Fibroblast of peridontal ligament (primary cell): Measurements from ENCODE around the gene MRM1.
"Not testable (repeated sequence)": the region's sequence is repeated elsewhere in the genome, so short reads cannot be mapped to it uniquely, and the experiment has no call there.

Source experiments
- DNase-seq: peaks from one replicate; pipeline ENCODE4 v3.0.0-alpha.2; 2010; ENCODE audit errors: extremely low read depth

The MRM1 gene

GRCh38 chr17:36600936-36601302 is 464 bp upstream of the MRM1 start:
- no peak for DNase-seq

- DNase-seq = no peak
These were observed 806 bp downstream of the MRM1 start for GRCh38 chr17:36602030-36602748.

GRCh38 chr17:36602924-36603384 is 1.6 kb downstream of the MRM1 start:
- peak; percentile 71 for DNase-seq

GRCh38 chr17:36605028-36605427 is 3.6 kb downstream of the MRM1 start:
- DNase-seq = not testable (repeated sequence)

GRCh38 chr17:36608280-36608679 is 6.9 kb downstream of the MRM1 start:
- no peak for DNase-seq

GRCh38 chr17:36608794-36609497 is 7.6 kb downstream of the MRM1 start:
- DNase-seq = peak; percentile 78

- no peak for DNase-seq
These were observed 8.1 kb downstream of the MRM1 start for GRCh38 chr17:36609498-36609862.

- DNase-seq = no peak
These were observed 9.1 kb downstream of the MRM1 start for GRCh38 chr17:36610474-36610873.

GRCh38 chr17:36611345-36612072 is 10.1 kb downstream of the MRM1 start:
- DNase-seq = peak; percentile 93

GRCh38 chr17:36612323-36612722 is 10.9 kb downstream of the MRM1 start:
- no peak for DNase-seq

- DNase-seq = no peak
These were observed 11.8 kb downstream of the MRM1 start for GRCh38 chr17:36613155-36613554.

GRCh38 chr17:36614081-36614480 is 12.7 kb downstream of the MRM1 start:
- DNase-seq = no peak

GRCh38 chr17:36614933-36615332 is 13.6 kb downstream of the MRM1 start:
- DNase-seq = no peak

- no peak for DNase-seq
These were observed 15.0 kb downstream of the MRM1 start for GRCh38 chr17:36616061-36617029.

- DNase-seq = no peak
These were observed 16.4 kb downstream of the MRM1 start for GRCh38 chr17:36617773-36618172.

GRCh38 chr17:36623281-36623680 is 21.9 kb downstream of the MRM1 start:
- DNase-seq = no peak

GRCh38 chr17:36625188-36625587 is 23.8 kb downstream of the MRM1 start:
- no peak for DNase-seq

GRCh38 chr17:36627101-36627500 is 25.7 kb downstream of the MRM1 start:
- no peak for DNase-seq

GRCh38 chr17:36628576-36628975 is 27.2 kb downstream of the MRM1 start:
- DNase-seq = no peak

- peak; percentile 63 for DNase-seq
These were observed 28.0 kb downstream of the MRM1 start for GRCh38 chr17:36629252-36629847.

GRCh38 chr17:36629970-36630502 is 28.7 kb downstream of the MRM1 start:
- DNase-seq = no peak
